DND-41 (cell line): ENCODE measurements around the gene SGTA.

Experiments used
- EZH2 ChIP-seq: IDR thresholded peaks from 3 replicates; pipeline ENCODE4 v1.6.1; 2012; ENCODE audit warnings: borderline replicate concordance, low read depth, mild to moderate bottlenecking, moderate library complexity, low read length, inconsistent platforms; ENCODE audit not compliant: severe bottlenecking
- TF ChIP-seq, protein P1 (sequence below): IDR thresholded peaks from 2 replicates; pipeline ENCODE4 v1.5.1; 2012; ENCODE audit warnings: borderline replicate concordance, low read length, moderate library complexity, mild to moderate bottlenecking; ENCODE audit not compliant: poor library complexity, severe bottlenecking; ENCODE audit errors: extremely low read depth

DNA sequence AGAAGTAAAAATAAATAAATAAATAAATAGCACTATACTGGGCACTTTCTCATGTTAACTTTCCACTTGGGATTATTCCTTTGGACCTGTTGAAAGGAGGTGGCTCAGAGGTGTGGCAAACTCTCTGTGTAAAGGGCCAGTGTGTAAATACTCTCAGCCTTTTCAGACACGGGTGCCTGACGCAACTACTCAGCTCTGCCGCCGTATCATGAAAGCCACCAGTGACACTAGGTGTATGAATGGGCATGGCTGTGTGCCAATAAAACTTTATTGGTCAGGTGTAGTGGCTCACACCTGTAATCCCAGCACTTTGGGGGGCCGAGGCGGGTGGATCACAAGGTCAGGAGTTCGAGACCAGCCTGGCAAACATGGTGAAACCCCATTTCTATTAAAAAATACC is 23.1 kb downstream of the SGTA start:
- TF ChIP-seq, protein P1, sequence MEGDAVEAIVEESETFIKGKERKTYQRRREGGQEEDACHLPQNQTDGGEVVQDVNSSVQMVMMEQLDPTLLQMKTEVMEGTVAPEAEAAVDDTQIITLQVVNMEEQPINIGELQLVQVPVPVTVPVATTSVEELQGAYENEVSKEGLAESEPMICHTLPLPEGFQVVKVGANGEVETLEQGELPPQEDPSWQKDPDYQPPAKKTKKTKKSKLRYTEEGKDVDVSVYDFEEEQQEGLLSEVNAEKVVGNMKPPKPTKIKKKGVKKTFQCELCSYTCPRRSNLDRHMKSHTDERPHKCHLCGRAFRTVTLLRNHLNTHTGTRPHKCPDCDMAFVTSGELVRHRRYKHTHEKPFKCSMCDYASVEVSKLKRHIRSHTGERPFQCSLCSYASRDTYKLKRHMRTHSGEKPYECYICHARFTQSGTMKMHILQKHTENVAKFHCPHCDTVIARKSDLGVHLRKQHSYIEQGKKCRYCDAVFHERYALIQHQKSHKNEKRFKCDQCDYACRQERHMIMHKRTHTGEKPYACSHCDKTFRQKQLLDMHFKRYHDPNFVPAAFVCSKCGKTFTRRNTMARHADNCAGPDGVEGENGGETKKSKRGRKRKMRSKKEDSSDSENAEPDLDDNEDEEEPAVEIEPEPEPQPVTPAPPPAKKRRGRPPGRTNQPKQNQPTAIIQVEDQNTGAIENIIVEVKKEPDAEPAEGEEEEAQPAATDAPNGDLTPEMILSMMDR = no peak
- TF ChIP-seq EZH2 = no peak
